H1 (cell line): ENCODE data around the gene LTO1. TPM values are rescaled to one million over a fixed set of nuclear protein-coding genes. Genes with fewer than 3 reads are reported as not detected.

Source experiments
- POLR2AphosphoS5 ChIP-seq: IDR thresholded peaks from 2 replicates; pipeline ENCODE4 v1.6.1; 2011; ENCODE audit warnings: low read depth, low read length
- polyA plus RNA-seq, 7 experiments: library from polyadenylated mRNA; depleted of rRNA in 3 of 7; stranded (reverse) in 5 of 7; unstranded in 2 of 7; fragments of >200 nt in 5 of 7; fragments of 200-250 nt in 2 of 7; gene quantifications; 1 replicate in 5 of 7; 2 replicates in 1 of 7; 4 replicates in 1 of 7; pipeline versions ENCODE4 v1.2.1 to v1.2.3, GENCODE V29; 2011 to 2013; ENCODE audit warnings: missing spikeins in 2 of 7, mixed read lengths in 2 of 7
- total RNA-seq: library from RNA; stranded (reverse); fragmentation: NEBNext Ultra II Directional; extraction: Animal tissue kit (Norgen Biotek cat#: 25700); gene quantifications from 2 replicates; pipeline ENCODE4 v1.2.1, GENCODE V29; 2021
- TF ChIP-seq, protein P1 (sequence below): IDR thresholded peaks from 2 replicates; pipeline ENCODE4 v1.6.1; 2011; ENCODE audit warnings: low read length, improper control_type of control experiment

LTO1 gene
- total and polyA plus RNA-seq, 2 of the 8 experiments (the other 6 are each of a cell fraction or from before 2014, with no cell fraction given) = 15.4 to 21.3 TPM

DNA sequence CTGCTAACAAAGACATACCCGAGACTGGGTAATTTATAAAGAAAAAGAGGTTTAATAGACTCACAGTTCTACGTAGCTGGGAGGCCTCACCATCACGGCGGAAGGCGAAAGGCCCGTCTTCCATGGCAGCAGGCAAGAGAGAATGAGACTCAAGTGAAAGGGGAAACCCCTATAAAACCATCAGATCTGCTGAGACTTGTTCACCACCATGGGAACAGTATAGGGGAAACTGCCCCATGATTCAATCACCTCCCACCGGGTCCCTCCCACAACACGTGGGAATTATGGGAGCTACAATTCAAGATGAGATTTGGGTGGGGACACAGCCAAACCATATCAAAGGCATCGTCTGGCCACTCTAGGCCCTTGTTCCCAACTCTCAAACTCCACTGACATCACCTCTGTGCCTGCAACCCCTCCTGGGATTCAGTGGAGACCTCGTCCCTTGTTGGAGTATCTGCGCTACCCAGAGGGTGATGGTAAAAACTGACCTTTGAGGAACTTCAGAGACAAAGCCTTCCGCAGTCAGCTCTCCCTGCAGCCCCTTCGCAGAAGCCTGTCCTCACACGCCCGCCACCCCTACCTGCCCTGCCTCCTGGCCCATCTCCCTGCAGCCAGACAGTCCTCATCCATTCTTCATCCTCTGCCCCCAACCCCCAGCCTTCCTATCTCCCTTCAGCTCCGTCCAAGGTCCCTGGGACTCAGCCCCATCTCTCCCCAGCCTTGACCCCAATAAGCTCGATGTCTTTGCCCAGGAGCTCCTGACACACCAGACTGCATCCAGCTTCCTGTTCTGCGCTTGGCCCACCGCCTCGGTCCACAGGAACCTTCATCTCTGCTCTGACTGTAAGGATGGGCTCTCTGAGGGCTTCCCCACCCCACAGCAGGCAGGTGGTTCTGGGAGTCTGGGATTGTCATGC, 18.4 kb downstream of the LTO1 start (continued):
- TF ChIP-seq, protein P1, sequence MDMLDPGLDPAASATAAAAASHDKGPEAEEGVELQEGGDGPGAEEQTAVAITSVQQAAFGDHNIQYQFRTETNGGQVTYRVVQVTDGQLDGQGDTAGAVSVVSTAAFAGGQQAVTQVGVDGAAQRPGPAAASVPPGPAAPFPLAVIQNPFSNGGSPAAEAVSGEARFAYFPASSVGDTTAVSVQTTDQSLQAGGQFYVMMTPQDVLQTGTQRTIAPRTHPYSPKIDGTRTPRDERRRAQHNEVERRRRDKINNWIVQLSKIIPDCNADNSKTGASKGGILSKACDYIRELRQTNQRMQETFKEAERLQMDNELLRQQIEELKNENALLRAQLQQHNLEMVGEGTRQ = no peak
- TF ChIP-seq POLR2AphosphoS5 = no peak
